GM15510 (cell line): ENCODE measurements around the gene PLD6.

ENCODE experiments used
- POLR2A ChIP-seq: IDR thresholded peaks from 3 replicates; pipeline ENCODE4 v1.6.1; 2011; ENCODE audit warnings: borderline replicate concordance; ENCODE audit not compliant: insufficient read length; ENCODE audit errors: extremely low read depth

Gene PLD6

DNA sequence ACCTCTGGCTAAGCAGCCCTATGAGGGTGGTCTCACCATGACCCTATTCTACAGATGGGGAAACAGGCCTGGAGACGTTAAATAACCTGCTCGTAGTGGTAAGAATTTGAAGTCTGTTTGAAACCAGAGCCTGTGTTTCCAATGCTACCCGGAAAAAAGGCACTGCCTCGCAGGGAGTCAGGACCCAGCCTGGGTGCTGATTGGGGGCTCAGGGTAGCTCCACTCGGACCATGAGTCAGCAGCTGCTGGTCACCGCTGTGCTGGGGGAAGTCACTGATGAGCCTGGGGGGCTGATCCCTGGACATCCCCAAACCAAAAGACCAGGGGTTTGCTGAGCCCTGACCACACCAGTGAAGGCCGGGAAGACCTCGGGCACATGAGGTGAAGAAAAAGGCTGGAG lies 9.4 kb upstream of the PLD6 start:
- no peak for TF ChIP-seq POLR2A

DNA sequence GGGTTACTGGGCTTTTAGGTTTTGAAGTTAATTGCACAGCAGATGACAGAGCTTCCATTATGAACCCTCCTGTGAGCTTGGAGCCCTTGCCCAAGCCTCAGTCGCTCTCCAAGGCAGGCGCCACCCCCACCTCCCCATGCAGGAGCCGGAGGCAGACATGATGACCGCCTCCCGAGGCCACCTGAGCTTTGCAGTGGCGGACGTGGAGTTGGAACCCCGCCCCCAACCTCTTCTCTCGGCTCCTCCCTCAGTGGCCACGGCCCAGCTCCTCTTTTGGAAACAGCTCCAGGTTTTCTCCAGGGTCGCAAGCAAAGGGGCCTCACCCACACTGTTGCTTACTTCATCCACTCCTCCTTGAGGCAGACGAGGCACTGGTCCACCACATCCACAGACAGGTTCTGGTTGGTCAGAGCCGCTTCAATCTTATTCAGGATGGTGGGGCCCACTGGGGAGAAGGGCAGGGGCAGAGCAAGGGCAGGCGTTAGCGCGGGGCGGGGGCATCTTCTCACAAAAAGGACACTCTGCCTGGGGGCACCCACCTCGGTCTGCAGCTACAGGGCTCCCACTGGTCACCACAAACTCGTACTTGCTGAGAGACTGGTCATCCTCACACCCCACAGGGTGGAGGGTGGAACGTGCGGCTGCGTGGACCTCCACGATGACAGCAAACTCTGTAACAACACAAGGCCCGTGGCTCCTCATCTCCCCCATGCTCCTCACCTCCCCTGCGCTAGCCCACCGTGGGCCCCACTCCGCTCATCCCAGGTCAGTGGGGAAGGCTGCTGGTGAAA lies 8.7 kb upstream of the PLD6 start:
- no peak for TF ChIP-seq POLR2A

- no peak for TF ChIP-seq POLR2A
Measured at GRCh38 chr17:17213775-17214174, 7.6 kb upstream of the PLD6 start.

DNA sequence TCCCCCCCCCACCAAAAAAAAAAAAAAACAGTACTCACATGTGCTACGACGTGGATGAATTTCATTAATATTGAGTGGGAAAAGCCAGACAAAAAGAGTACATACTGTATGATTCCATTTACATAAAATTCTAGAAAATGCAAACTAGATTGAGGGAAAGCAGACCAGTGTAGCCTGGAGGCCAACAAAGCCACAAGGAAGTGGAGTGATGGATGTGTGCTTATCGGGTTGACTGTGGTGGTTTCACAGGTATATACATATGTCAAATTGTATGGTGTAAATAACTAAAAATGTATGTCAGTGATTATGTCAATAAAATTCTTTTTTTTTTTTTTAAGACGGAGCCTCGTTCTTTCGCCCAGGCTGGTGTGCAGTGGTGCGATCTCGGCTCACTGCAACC lies 1.9 kb upstream of the PLD6 start:
- no peak for TF ChIP-seq POLR2A

- no peak for TF ChIP-seq POLR2A
Measured at GRCh38 chr17:17206913-17207335, 791 bp upstream of the PLD6 start.

GRCh38 chr17:17205368-17206123 lies 587 bp downstream of the PLD6 start:
- TF ChIP-seq POLR2A, result no peak

- TF ChIP-seq POLR2A, result no peak
Measured at GRCh38 chr17:17204635-17205231, 1.4 kb downstream of the PLD6 start.

GRCh38 chr17:17204041-17204591 lies 2.0 kb downstream of the PLD6 start:
- TF ChIP-seq POLR2A, result no peak

DNA sequence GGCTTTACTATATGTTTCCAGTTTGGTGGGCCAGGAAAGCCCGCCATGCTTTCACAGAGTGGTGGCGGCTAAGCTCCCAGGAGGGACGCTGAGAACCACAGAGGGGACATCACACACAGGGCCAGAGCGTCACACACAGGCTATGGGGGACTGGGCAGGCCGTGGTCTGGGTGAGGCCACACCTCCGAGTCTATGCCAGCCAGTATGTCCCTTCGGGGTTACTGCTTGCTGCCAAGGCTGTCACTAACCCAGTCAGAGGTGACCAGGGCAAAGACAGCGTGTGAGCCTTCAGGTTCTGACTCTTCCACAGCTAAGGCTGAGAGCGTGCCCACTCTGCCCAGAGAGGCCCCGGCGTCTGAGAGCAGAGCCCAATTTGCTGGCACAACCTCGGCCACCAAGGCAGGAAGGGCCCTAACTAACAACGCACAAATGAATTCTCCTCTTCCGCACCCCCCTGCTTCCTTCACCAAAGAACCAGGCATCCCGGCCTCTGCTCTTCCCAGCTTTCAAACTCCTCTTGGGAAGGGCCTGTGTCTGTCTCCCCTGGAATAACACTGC lies 2.9 kb downstream of the PLD6 start:
- TF ChIP-seq POLR2A, result no peak

DNA sequence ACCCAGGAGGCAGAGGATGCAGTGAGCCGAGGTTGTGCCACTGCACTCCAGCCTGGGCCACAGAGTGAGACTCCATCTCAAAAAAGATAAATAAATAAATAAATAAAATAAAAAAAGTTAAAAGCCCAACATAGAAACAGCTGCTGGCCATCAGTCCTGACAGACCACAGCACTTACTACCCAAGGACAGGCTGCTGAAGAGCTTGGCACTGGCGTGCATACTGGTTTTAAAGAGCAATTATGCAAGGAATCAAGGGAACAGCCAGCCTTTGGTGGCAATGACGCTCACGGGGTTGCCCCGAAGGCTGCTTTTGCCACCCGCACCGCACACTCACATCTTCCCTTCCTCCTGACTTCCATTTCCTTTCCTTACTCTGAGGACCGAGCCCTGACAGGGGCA lies 4.2 kb downstream of the PLD6 start:
- TF ChIP-seq POLR2A, result no peak

GRCh38 chr17:17201271-17201670 lies 4.9 kb downstream of the PLD6 start:
- TF ChIP-seq POLR2A, result no peak

DNA sequence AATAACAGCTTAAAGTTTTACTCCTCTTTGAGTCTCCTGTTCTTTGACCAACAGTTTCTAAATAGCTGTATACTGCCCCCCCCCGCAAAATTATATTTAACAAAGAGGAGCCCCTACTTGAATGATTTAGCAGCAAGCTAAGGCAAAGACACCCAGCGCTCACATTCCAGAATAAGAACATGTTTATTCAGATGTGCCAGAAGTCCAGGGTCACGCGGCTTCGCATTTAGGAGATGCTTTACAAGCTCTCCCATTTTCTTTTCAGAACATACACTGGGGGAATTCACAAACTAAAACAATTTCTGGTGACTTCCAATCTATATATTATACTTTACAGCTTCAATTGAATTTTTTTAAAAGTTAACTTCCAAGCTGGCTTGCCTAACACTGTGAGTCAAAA lies 5.3 kb downstream of the PLD6 start:
- TF ChIP-seq POLR2A, result no peak

GRCh38 chr17:17200311-17200710 lies 5.8 kb downstream of the PLD6 start:
- TF ChIP-seq POLR2A, result no peak

DNA sequence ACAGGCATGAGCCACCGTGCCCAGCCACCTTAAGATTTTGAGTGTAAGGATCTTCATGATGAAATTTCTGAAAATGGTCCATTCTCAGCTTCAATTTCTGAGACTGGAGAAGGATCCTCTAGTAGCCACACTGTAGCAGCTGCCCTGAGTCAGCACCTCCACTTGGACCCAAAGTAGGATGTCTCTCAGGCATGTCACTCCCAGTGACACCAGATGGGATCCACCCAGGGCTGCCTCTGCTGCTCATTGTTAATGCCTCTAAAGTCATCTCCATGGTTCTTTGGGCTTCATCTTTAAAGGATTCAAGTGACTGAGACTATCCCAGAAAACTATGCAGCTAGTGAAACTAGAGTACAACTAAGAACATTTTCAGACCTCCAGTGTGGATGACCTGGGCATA lies 7.9 kb downstream of the PLD6 start:
- TF ChIP-seq POLR2A, result no peak

DNA sequence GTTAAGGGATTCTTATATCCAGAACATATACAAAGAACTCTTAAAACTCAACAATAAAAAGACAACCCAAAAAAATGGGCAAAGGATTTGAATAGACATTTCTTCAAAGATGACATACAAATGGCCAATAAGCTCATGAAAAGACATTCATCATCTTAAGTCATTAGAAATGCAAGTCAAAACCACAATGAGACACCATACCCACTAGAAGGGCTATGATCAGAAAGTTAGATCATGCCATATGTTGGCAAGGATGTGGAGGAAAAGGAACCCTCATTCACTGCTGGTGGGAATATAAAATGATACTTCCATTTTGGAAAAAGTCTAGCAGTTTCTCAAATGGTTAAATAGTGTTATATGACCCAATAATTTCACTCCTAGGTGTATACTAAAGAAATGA lies 9.4 kb downstream of the PLD6 start:
- no peak for TF ChIP-seq POLR2A

DNA sequence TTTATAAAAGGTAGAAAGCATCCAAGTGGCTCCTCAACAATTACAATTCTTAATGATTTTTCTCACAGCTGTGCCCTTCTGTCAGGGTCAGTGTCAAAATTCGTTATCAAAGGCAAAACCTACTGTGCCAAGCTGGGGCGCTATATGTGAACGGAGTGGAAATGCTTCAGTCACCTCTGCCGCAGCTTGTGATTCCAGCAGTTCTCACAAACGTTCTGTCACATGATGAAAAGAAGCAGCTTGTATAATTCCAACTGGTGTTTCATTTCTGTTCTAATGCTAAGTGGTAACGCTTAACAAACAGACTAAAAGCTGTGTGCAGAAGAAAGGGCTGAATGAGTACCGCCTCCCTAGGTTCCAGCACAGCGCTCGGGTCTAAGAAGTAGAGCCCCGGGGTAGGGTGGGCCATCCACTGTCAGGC lies 14.2 kb downstream of the PLD6 start:
- TF ChIP-seq POLR2A, result no peak

DNA sequence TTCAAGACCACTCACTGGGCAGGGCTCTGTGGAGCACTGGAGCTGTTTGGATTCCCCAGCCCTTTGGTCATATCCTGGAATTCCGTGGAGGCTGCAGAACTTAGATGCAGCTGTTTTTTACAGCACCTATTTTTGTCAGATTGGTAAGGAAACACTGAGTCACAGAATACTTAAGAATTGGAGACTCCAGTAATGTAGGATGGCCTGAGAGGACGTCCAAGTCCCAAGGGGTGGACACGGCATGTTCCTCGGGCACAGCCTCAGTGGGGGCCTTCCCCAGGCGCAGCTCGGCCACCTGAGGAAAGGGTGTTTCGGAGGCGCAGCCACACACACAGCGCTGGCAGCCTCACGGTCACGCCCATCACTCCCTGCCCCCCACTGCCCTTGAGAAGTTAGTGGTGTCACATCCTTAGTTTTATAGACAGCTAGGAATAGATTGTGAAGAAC lies 14.8 kb downstream of the PLD6 start:
- no peak for TF ChIP-seq POLR2A
